BE2C (cell line): ENCODE results near the gene GASK1A.

Experiments
- DNase-seq: peaks from one replicate; pipeline ENCODE4 v3.0.0-alpha.2; 2020
- H3K27me3 ChIP-seq: fragments of 250-450 bp; sonication (Bioruptor Pico); 2 replicates; pipeline ENCODE4 v1.5.1; 2020; ENCODE audit warnings: mild to moderate bottlenecking
- H3K36me3 ChIP-seq: fragments of 250-450 bp; sonication (Bioruptor Pico); 2 replicates; pipeline ENCODE4 v1.5.1; 2020; ENCODE audit warnings: mild to moderate bottlenecking
- H3K4me1 ChIP-seq: fragments of 250-450 bp; sonication (Bioruptor Pico); 2 replicates; pipeline ENCODE4 v1.5.1; 2020
- H3K4me3 ChIP-seq: 2 replicates; pipeline ENCODE4 v1.5.1; 2011; ENCODE audit warnings: low read depth, low read length
- H3K9me3 ChIP-seq: fragments of 250-450 bp; sonication (Bioruptor Pico); 2 replicates; pipeline ENCODE4 v1.5.1; 2020
- CTCF ChIP-seq: IDR thresholded peaks from 2 replicates; pipeline ENCODE4 v1.5.1; 2012; ENCODE audit warnings: mild to moderate bottlenecking, low read depth, low read length

The GASK1A gene

GRCh38 chr3:43074901-43075689 is 96.0 kb downstream of the GASK1A start:
- no peaks in the 10 kb centered on the region for H3K27me3 ChIP-seq
- H3K4me3 ChIP-seq, result no peak overlapping the region
- no peaks in the 10 kb centered on the region for H3K4me1 ChIP-seq
- H3K9me3 ChIP-seq, result no peaks in the 10 kb centered on the region
- TF ChIP-seq CTCF, result no peak
- no peak for DNase-seq
- H3K36me3 ChIP-seq, result no peaks in the 10 kb centered on the region

- no peak for TF ChIP-seq CTCF
- no peaks in the 10 kb centered on the region for H3K27me3 ChIP-seq
- H3K36me3 ChIP-seq, result no peaks in the 10 kb centered on the region
- H3K4me1 ChIP-seq, result no peaks in the 10 kb centered on the region
- H3K9me3 ChIP-seq, result no peaks in the 10 kb centered on the region
- DNase-seq, result no peak
- H3K4me3 ChIP-seq, result no peak overlapping the region
Measured at GRCh38 chr3:43075904-43076661, 97.0 kb downstream of the GASK1A start.

- Histone ChIP-seq H3K36me3 (no peaks in the 10 kb centered on the region), H3K4me1 (no peaks in the 10 kb centered on the region), H3K4me3 (no peak overlapping the region), H3K9me3 (no peaks in the 10 kb centered on the region), H3K27me3 (no peaks in the 10 kb centered on the region)
- no peak for DNase-seq
- no peak for TF ChIP-seq CTCF
Measured at GRCh38 chr3:43076857-43077256, 97.7 kb downstream of the GASK1A start.

- Histone ChIP-seq H3K4me3 (no peak overlapping the region), H3K9me3 (no peaks in the 10 kb centered on the region), H3K36me3 (no peaks in the 10 kb centered on the region), H3K27me3 (no peaks in the 10 kb centered on the region), H3K4me1 (no peaks in the 10 kb centered on the region)
- no peak for DNase-seq
- TF ChIP-seq CTCF, result no peak
Measured at GRCh38 chr3:43077261-43077660, 98.2 kb downstream of the GASK1A start.

- H3K4me3 ChIP-seq, result no peak overlapping the region
- TF ChIP-seq CTCF, result no peak
- H3K9me3 ChIP-seq, result no peaks in the 10 kb centered on the region
- no peaks in the 10 kb centered on the region for H3K36me3 ChIP-seq
- H3K4me1 ChIP-seq, result no peaks in the 10 kb centered on the region
- no peaks in the 10 kb centered on the region for H3K27me3 ChIP-seq
- no peak for DNase-seq
Measured at GRCh38 chr3:43077707-43078106, 98.6 kb downstream of the GASK1A start.
